HL-60 (cell line): Measurements from ENCODE around the gene DDX39A.
"Not testable (repeated sequence)": the region's sequence is repeated elsewhere in the genome, so short reads cannot be mapped to it uniquely, and the experiment has no call there.

Experiments
- DNase-seq, 2 experiments: peaks; one replicate each; pipeline ENCODE4 v3.0.0-alpha.2; 2010 to 2020; ENCODE audit warnings: low read depth in 1 of 2, low spot score in 1 of 2
- H3K27ac ChIP-seq: fragments of 250-450 bp; sonication (Bioruptor Pico); replicated peaks from 2 replicates; pipeline ENCODE4 v1.5.1; 2020; ENCODE audit warnings: mild to moderate bottlenecking, moderate library complexity
- H3K27me3 ChIP-seq: fragments of 250-450 bp; sonication (Bioruptor Pico); 2 replicates; pipeline ENCODE4 v1.5.1; 2021; ENCODE audit warnings: mild to moderate bottlenecking, moderate library complexity; ENCODE audit not compliant: insufficient read depth, poor library complexity, severe bottlenecking
- H3K4me3 ChIP-seq: replicated peaks from 2 replicates; pipeline ENCODE4 v1.5.1; 2011; ENCODE audit warnings: mild to moderate bottlenecking, control low read depth, low read length; ENCODE audit not compliant: insufficient read depth
- CTCF ChIP-seq: IDR thresholded peaks from one replicate; pipeline ENCODE4 v1.5.1; 2011; ENCODE audit warnings: low read length, control low read depth, inconsistent platforms; ENCODE audit not compliant: insufficient read depth
- GABPA ChIP-seq: IDR thresholded peaks from 2 replicates; pipeline ENCODE4 v1.6.1; 2012; ENCODE audit warnings: low read depth
- POLR2AphosphoS5 ChIP-seq: IDR thresholded peaks from 2 replicates; pipeline ENCODE4 v1.6.1; 2012; ENCODE audit warnings: low read depth
- REST ChIP-seq: IDR thresholded peaks from 2 replicates; pipeline ENCODE4 v1.6.1; 2012; ENCODE audit warnings: low read depth; ENCODE audit not compliant: insufficient replicate concordance
- SPI1 ChIP-seq: IDR thresholded peaks from 2 replicates; pipeline ENCODE4 v1.6.1; 2012; ENCODE audit warnings: low read depth, mild to moderate bottlenecking, borderline replicate concordance

DDX39A gene

GRCh38 chr19:14368011-14368513 is 51.1 kb downstream of the DDX39A start:
- peak overlapping the region; percentile 10 for H3K27ac ChIP-seq
- H3K27me3 ChIP-seq: no peaks in the 10 kb centered on the region
- no peak overlapping the region for H3K4me3 ChIP-seq
- no peak for DNase-seq
- TF ChIP-seq SPI1 (peak; percentile 16; the same call in 1 of the 2 replicates), REST (no peak)

- TF ChIP-seq CTCF (no peak), GABPA (no peak), REST (no peak), SPI1 (no peak), POLR2AphosphoS5 (no peak)
- H3K27me3 ChIP-seq: no peaks in the 10 kb centered on the region
- no peak for DNase-seq
- H3K27ac ChIP-seq: no peak overlapping the region
- no peak overlapping the region for H3K4me3 ChIP-seq
Measured at GRCh38 chr19:14367016-14367415, 52.1 kb downstream of the DDX39A start.

- no peak overlapping the region for H3K4me3 ChIP-seq
- H3K27ac ChIP-seq: no peak overlapping the region
- no peaks in the 10 kb centered on the region for H3K27me3 ChIP-seq
- DNase-seq: peak in 1 of 2 experiments; percentile 74
- TF ChIP-seq POLR2AphosphoS5: no peak
Measured at GRCh38 chr19:14366529-14366928, 52.6 kb downstream of the DDX39A start.

- not testable (repeated sequence) for H3K27ac ChIP-seq, H3K27me3 ChIP-seq, DNase-seq, H3K4me3 ChIP-seq
Measured at GRCh38 chr19:14364098-14364443, 55.1 kb downstream of the DDX39A start.

- H3K4me3 ChIP-seq: peak overlapping the region; percentile 29; the same call in 1 of the 2 replicates
- TF ChIP-seq REST (no peak), POLR2AphosphoS5 (peak; percentile 35; the same call in 1 of the 2 replicates), CTCF (no peak), SPI1 (no peak), GABPA (no peak)
- 0 out of 2 replicates have a peak overlapping the region, but pooled peaks have one; percentile 38 for H3K27ac ChIP-seq
- no peaks in the 10 kb centered on the region for H3K27me3 ChIP-seq
- peak; percentile 70 to 86 for DNase-seq
Measured at GRCh38 chr19:14363183-14364097, 55.7 kb downstream of the DDX39A start.
